SK-N-SH treated with all-trans-retinoic acid at 6 μM for 48 hours (cell line): ENCODE results near the gene NXPE4.
"Not testable (repeated sequence)": the region's sequence is repeated elsewhere in the genome, so short reads cannot be mapped to it uniquely, and the experiment has no call there.

Experiments
- ATAC-seq: fragments of 200-7000 bp; cut with Tn5 transposase; 3 replicates; pipeline ENCODE4 v1.9.1; 2020; ENCODE audit warnings: mild to moderate bottlenecking, moderate library complexity
- CREB5 ChIP-seq: fragments of 250-450 bp; sonication (Bioruptor Pico); IDR thresholded peaks from 2 replicates; pipeline ENCODE4 v1.5.1; 2020; ENCODE audit warnings: low read depth, mild to moderate bottlenecking, moderate library complexity
- CSDC2 ChIP-seq: fragments of 250-450 bp; sonication (Bioruptor Pico); IDR thresholded peaks from 2 replicates; pipeline ENCODE4 v1.5.0; 2020; ENCODE audit warnings: mild to moderate bottlenecking, moderate library complexity
- CSRNP3 ChIP-seq: fragments of 250-450 bp; sonication (Bioruptor Pico); IDR thresholded peaks from 2 replicates; pipeline ENCODE4 v1.5.1; 2021; ENCODE audit warnings: mild to moderate bottlenecking, moderate library complexity
- ESRRG ChIP-seq: fragments of 250-450 bp; sonication (Bioruptor Pico); IDR thresholded peaks from 2 replicates; pipeline ENCODE4 v1.6.1; 2021; ENCODE audit warnings: mild to moderate bottlenecking
- PATZ1 ChIP-seq: fragments of 250-450 bp; sonication (Bioruptor Pico); IDR thresholded peaks from 2 replicates; pipeline ENCODE4 v1.8.0; 2020; ENCODE audit warnings: mild to moderate bottlenecking, moderate library complexity, borderline replicate concordance
- TOX ChIP-seq: fragments of 250-450 bp; sonication (Bioruptor Pico); IDR thresholded peaks from 2 replicates; pipeline ENCODE4 v1.8.0; 2021; ENCODE audit warnings: mild to moderate bottlenecking, moderate library complexity, borderline replicate concordance
- TSHZ2 ChIP-seq: fragments of 250-450 bp; sonication (Bioruptor Pico); IDR thresholded peaks from 2 replicates; pipeline ENCODE4 v1.5.0; 2020; ENCODE audit warnings: mild to moderate bottlenecking, moderate library complexity
- ZC3H10 ChIP-seq: fragments of 250-450 bp; sonication (Bioruptor Pico); IDR thresholded peaks from 2 replicates; pipeline ENCODE4 v1.5.1; 2021; ENCODE audit warnings: mild to moderate bottlenecking, moderate library complexity
- ZFP3 ChIP-seq: fragments of 250-450 bp; sonication (Bioruptor Pico); IDR thresholded peaks from 2 replicates; pipeline ENCODE4 v1.5.0; 2020; ENCODE audit warnings: mild to moderate bottlenecking, moderate library complexity
- ZFP30 ChIP-seq: fragments of 450-650 bp; formaldehyde crosslinking; IDR thresholded peaks from 2 replicates; pipeline ENCODE4 v1.5.0; 2022; ENCODE audit warnings: mild to moderate bottlenecking, moderate library complexity
- ZNF565 ChIP-seq: fragments of 450-650 bp; formaldehyde crosslinking; conservative IDR thresholded peaks from 2 replicates; pipeline ENCODE4 v1.5.0; 2020; ENCODE audit warnings: low read depth, mild to moderate bottlenecking, moderate library complexity
- ZNF70 ChIP-seq: fragments of 450-650 bp; formaldehyde crosslinking; IDR thresholded peaks from 2 replicates; pipeline ENCODE4 v1.5.0; 2020; ENCODE audit warnings: mild to moderate bottlenecking, moderate library complexity

Gene NXPE4

DNA sequence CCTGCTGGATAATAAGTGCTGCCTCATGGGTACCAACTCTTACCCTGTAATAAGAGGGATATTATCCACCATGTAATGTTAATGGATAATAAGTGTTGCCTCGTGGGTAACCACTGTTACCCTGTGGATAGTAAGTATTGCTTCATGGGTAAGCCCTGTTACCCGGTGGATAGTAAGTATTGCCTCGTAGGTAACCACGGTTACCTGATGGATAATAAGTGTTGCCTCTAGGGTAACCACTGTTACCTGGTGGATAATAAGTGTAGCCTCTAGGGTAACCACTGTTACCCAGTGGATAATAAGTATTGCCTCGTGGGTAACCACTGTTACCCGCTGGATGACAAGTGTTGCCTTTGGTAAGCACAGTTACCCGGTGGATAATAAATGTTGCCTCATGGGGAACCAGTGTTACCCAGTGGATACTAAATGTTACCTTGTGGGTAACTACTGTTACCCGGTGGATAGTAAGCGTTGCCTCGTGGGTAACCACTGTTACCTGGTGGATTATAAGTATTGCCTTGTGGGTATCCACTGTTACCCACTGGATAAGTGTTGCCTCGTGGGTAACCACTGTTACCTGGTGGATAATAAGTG, 18.6 kb upstream of the NXPE4 start:
- ATAC-seq: no peak
- TF ChIP-seq TOX (CRISPR knock-in tag): no peak
- no peak for TF ChIP-seq CSDC2 (CRISPR knock-in tag)
- no peak for TF ChIP-seq ZNF565 (CRISPR knock-in tag)
- no peak for TF ChIP-seq CSRNP3 (CRISPR knock-in tag)
- TF ChIP-seq PATZ1 (CRISPR knock-in tag): no peak
- TF ChIP-seq ZNF70 (CRISPR knock-in tag): no peak
- TF ChIP-seq ESRRG (CRISPR knock-in tag): no peak
- no peak for TF ChIP-seq TSHZ2 (CRISPR knock-in tag)

DNA sequence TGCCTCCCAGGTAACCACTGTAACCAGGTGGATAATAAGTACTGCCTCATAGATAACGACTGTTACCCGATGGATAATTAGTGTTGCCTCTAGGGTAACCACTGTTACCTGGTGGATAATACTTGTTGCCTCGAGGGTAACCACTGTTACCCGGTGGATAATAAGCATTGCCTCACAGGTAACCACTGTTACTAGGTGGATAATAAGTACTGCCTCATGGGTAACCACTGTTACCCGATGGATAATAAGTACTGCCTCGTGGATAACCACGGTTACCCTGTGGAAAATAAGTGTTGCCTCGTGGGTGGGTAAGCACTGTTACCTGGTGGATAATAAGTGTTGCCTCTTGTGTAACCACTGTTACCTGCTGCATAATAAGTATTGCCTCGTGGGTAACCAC, 17.5 kb upstream of the NXPE4 start:
- not testable (repeated sequence) for ATAC-seq

DNA sequence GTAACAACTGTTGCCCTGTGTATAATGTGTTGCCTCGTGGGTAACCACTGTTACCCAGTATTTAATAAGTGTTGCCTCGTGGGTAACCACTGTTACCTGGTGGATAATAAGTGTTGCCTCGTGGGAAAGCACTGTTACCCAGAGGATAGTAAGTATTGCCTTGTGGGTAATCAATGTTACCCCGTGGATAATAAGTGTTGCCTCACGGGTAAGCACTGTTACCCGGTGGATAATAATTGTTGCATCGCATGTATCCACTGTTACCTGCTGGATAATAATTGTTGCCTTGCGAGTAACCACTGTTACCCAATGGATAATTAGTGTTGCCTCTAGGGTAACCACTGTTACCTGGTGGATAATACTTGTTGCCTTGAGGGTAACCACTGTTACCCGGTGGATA, 17.1 kb upstream of the NXPE4 start:
- TF ChIP-seq ZC3H10 (CRISPR knock-in tag): no peak
- no peak for TF ChIP-seq ZFP30 (CRISPR knock-in tag)
- TF ChIP-seq PATZ1 (CRISPR knock-in tag): no peak
- no peak for TF ChIP-seq TSHZ2 (CRISPR knock-in tag)
- TF ChIP-seq CREB5 (CRISPR knock-in tag): no peak
- no peak for TF ChIP-seq ZFP3 (CRISPR knock-in tag)
- no peak for ATAC-seq

DNA sequence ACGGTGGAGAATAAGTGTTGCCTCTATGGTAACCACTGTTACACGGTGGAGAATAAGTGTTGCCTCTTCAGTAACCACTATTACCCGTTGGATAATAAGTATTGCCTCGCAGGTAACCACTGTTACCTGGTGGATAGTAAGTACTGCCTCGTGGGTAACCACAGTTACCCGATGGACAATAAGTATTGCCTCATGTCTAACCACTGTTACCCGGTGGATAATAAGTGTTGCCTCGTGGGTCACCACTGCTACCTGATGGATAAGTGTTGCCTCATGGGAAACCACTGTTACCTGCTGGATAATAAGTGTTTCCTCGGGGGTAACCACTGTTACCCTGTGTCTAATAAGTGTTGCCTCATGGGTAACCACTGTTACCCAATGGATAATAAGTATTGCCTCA, 16.6 kb upstream of the NXPE4 start:
- ATAC-seq: not testable (repeated sequence)
